ENCODE data around the gene CSAD.
"Not testable (repeated sequence)": the region's sequence is repeated elsewhere in the genome, so short reads cannot be mapped to it uniquely, and the experiment has no call there.

Gene CSAD

GRCh38 chr12:53211476-53212381, 31.0 kb upstream of the CSAD start:
- DNase-seq = no peak
- Mint-ChIP-seq H3K9me3 (no peaks in the 10 kb centered on the region), H3K36me3 (ENCODE audit: low read depth) (peaks cover 18% of the 10 kb centered on the region), H3K4me3 (no peak overlapping the region), H3K27ac (no peak overlapping the region), H3K27me3 (no peaks in the 10 kb centered on the region), H3K4me1 (peaks cover 69% of the 10 kb centered on the region)
- no peak for ATAC-seq

- H3K4me3 Mint-ChIP-seq = no peak overlapping the region
- no peaks in the 10 kb centered on the region for H3K27me3 Mint-ChIP-seq
- no peak overlapping the region for H3K27ac Mint-ChIP-seq
These were observed 30.1 kb upstream of the CSAD start for GRCh38 chr12:53210843-53211242.

GRCh38 chr12:53208877-53209463, 28.2 kb upstream of the CSAD start:
- H3K27ac Mint-ChIP-seq = peak overlapping the region; percentile 82
- ATAC-seq = peak; percentile 16

More at GRCh38 chr12:53210843-53211242, 30.1 kb upstream of the CSAD start:
- DNase-seq (no peak), ATAC-seq (no peak)
- Mint-ChIP-seq H3K4me1 (peaks cover 69% of the 10 kb centered on the region), H3K9me3 (no peaks in the 10 kb centered on the region), H3K36me3 (ENCODE audit: low read depth) (peaks cover 16% of the 10 kb centered on the region)

GRCh38 chr12:53208435-53208834, 27.7 kb upstream of the CSAD start:
- Mint-ChIP-seq H3K4me3 (peak overlapping the region; percentile 68), H3K36me3 (ENCODE audit: low read depth) (peaks cover 25% of the 10 kb centered on the region), H3K9me3 (no peaks in the 10 kb centered on the region), H3K27me3 (no peaks in the 10 kb centered on the region), H3K27ac (peak overlapping the region; percentile 82), H3K4me1 (peaks cover 77% of the 10 kb centered on the region)
- DNase-seq = no peak
- ATAC-seq = no peak

More at GRCh38 chr12:53208877-53209463, 28.2 kb upstream of the CSAD start:
- DNase-seq = no peak
- Mint-ChIP-seq H3K36me3 (ENCODE audit: low read depth) (peaks cover 24% of the 10 kb centered on the region), H3K27me3 (no peaks in the 10 kb centered on the region), H3K4me1 (peaks cover 77% of the 10 kb centered on the region), H3K4me3 (peak overlapping the region; percentile 68), H3K9me3 (no peaks in the 10 kb centered on the region)

- H3K9me3 Mint-ChIP-seq = no peaks in the 10 kb centered on the region
- peaks cover 24% of the 10 kb centered on the region for H3K36me3 Mint-ChIP-seq (ENCODE audit: low read depth)
- peak; percentile 65 for ATAC-seq
- H3K4me1 Mint-ChIP-seq = peaks cover 80% of the 10 kb centered on the region
- H3K27me3 Mint-ChIP-seq = no peaks in the 10 kb centered on the region
- H3K27ac Mint-ChIP-seq = peak within 1 kb of the TSS; percentile 74
- H3K4me3 Mint-ChIP-seq = peak within 1 kb of the TSS; percentile 84
- DNase-seq = peak; percentile 70
These were observed 26.3 kb upstream of the CSAD start, which contains the start of gene ITGB7 for GRCh38 chr12:53207042-53207441. Gene ITGB7 (minus strand): TSS chr12:53207251. CDS start chr12:53200443, 6,808 bp downstream.

GRCh38 chr12:53205747-53206419, 25.2 kb upstream of the CSAD start:
- no peaks in the 10 kb centered on the region for H3K9me3 Mint-ChIP-seq
- peaks cover 25% of the 10 kb centered on the region for H3K36me3 Mint-ChIP-seq (ENCODE audit: low read depth)
- peaks cover 89% of the 10 kb centered on the region for H3K4me1 Mint-ChIP-seq
- peak; percentile 82 for DNase-seq
- H3K27ac Mint-ChIP-seq = peak overlapping the region; percentile 74
- peak overlapping the region; percentile 84 for H3K4me3 Mint-ChIP-seq
- no peaks in the 10 kb centered on the region for H3K27me3 Mint-ChIP-seq
- peak; percentile 90 for ATAC-seq

- no peaks in the 10 kb centered on the region for H3K27me3 Mint-ChIP-seq
- DNase-seq = no peak
- peak overlapping the region; percentile 63 for H3K4me3 Mint-ChIP-seq
- H3K27ac Mint-ChIP-seq = peak overlapping the region; percentile 76
- peaks cover 31% of the 10 kb centered on the region for H3K36me3 Mint-ChIP-seq (ENCODE audit: low read depth)
- H3K9me3 Mint-ChIP-seq = no peaks in the 10 kb centered on the region
- no peak for ATAC-seq
- peaks cover 90% of the 10 kb centered on the region for H3K4me1 Mint-ChIP-seq
These were observed 23.6 kb upstream of the CSAD start for GRCh38 chr12:53204351-53204750.

- H3K4me3 Mint-ChIP-seq, H3K9me3 Mint-ChIP-seq, ATAC-seq, H3K27ac Mint-ChIP-seq, H3K27me3 Mint-ChIP-seq, DNase-seq: not testable (repeated sequence)
- Mint-ChIP-seq H3K4me1 (peaks cover 89% of the 10 kb centered on the region), H3K36me3 (ENCODE audit: low read depth) (peaks cover 40% of the 10 kb centered on the region)
These were observed 21.6 kb upstream of the CSAD start for GRCh38 chr12:53202316-53202715.

- Mint-ChIP-seq H3K27ac (no peak overlapping the region), H3K9me3 (no peaks in the 10 kb centered on the region), H3K4me1 (peaks cover 88% of the 10 kb centered on the region), H3K4me3 (no peak overlapping the region), H3K36me3 (ENCODE audit: low read depth) (peaks cover 43% of the 10 kb centered on the region), H3K27me3 (no peaks in the 10 kb centered on the region)
- DNase-seq = no peak
- ATAC-seq = no peak
These were observed 20.9 kb upstream of the CSAD start for GRCh38 chr12:53201639-53202038.

GRCh38 chr12:53201177-53201541, 20.4 kb upstream of the CSAD start:
- DNase-seq (no peak), ATAC-seq (no peak)
- peak overlapping the region; percentile 65 for H3K27ac Mint-ChIP-seq
- no peaks in the 10 kb centered on the region for H3K27me3 Mint-ChIP-seq
- H3K9me3 Mint-ChIP-seq = no peaks in the 10 kb centered on the region
- peak overlapping the region; percentile 42 for H3K4me3 Mint-ChIP-seq
- peaks cover 83% of the 10 kb centered on the region for H3K4me1 Mint-ChIP-seq
- peaks cover 45% of the 10 kb centered on the region for H3K36me3 Mint-ChIP-seq (ENCODE audit: low read depth)

GRCh38 chr12:53200458-53201176, 19.9 kb upstream of the CSAD start:
- H3K27me3 Mint-ChIP-seq = no peaks in the 10 kb centered on the region
- H3K36me3 Mint-ChIP-seq (ENCODE audit: low read depth) = peaks cover 43% of the 10 kb centered on the region
- peak overlapping the region; percentile 42 for H3K4me3 Mint-ChIP-seq
- no peaks in the 10 kb centered on the region for H3K9me3 Mint-ChIP-seq
- peaks cover 78% of the 10 kb centered on the region for H3K4me1 Mint-ChIP-seq
- DNase-seq (no peak), ATAC-seq (peak; percentile 21)
- H3K27ac Mint-ChIP-seq = peak overlapping the region; percentile 65

- Mint-ChIP-seq H3K4me3 (peak overlapping the region; percentile 34), H3K27me3 (no peaks in the 10 kb centered on the region), H3K9me3 (no peaks in the 10 kb centered on the region), H3K27ac (peak overlapping the region; percentile 65), H3K4me1 (peaks cover 73% of the 10 kb centered on the region), H3K36me3 (ENCODE audit: low read depth) (peaks cover 41% of the 10 kb centered on the region)
- DNase-seq (no peak), ATAC-seq (no peak)
These were observed 19.4 kb upstream of the CSAD start for GRCh38 chr12:53200107-53200457.

- peaks cover 70% of the 10 kb centered on the region for H3K4me1 Mint-ChIP-seq
- H3K27me3 Mint-ChIP-seq = no peaks in the 10 kb centered on the region
- DNase-seq (no peak), ATAC-seq (no peak)
- peaks cover 45% of the 10 kb centered on the region for H3K36me3 Mint-ChIP-seq (ENCODE audit: low read depth)
- no peaks in the 10 kb centered on the region for H3K9me3 Mint-ChIP-seq
- no peak overlapping the region for H3K4me3 Mint-ChIP-seq
- no peak overlapping the region for H3K27ac Mint-ChIP-seq
These were observed 19.0 kb upstream of the CSAD start for GRCh38 chr12:53199700-53200099.

- H3K9me3 Mint-ChIP-seq = no peaks in the 10 kb centered on the region
- H3K27me3 Mint-ChIP-seq = no peaks in the 10 kb centered on the region
- peaks cover 58% of the 10 kb centered on the region for H3K4me1 Mint-ChIP-seq
- peak overlapping the region; percentile 3 for H3K4me3 Mint-ChIP-seq
- ATAC-seq = no peak
- H3K36me3 Mint-ChIP-seq (ENCODE audit: low read depth) = peaks cover 40% of the 10 kb centered on the region
- no peak for DNase-seq
- H3K27ac Mint-ChIP-seq = peak overlapping the region; percentile 32
These were observed 17.9 kb upstream of the CSAD start for GRCh38 chr12:53198486-53199110.
